Skeletal muscle cell (primary cell): ENCODE results near the gene ACACA.

Experiments used
- DNase-seq: peaks from one replicate; pipeline ENCODE4 v3.0.0-alpha.2; 2010; ENCODE audit warnings: low read depth
- H3K4me3 ChIP-seq: 2 replicates; pipeline ENCODE4 v1.5.1; 2011; ENCODE audit warnings: low read depth, mild to moderate bottlenecking, control low read depth, low read length, moderate library complexity

The ACACA gene

DNA sequence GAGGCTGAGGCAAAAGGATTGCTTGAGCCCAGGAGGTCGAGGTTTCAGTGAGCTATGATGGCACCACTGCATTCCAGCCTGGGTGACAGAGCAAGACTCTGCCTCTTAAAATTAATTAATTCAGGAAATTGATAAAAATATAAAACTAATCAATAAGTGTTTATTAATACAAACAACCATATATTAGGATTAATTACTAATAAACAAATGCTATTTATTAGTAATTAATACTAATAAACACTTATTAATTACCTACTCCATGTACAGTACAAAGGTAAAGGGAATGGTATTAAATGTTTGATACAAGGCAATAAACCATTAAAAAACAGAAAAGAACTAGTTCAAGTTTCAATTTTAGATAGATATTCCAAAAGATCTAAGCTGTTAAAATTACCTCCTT, 150.0 kb downstream of the ACACA start:
- H3K4me3 ChIP-seq: no peak overlapping the region
- no peak for DNase-seq

DNA sequence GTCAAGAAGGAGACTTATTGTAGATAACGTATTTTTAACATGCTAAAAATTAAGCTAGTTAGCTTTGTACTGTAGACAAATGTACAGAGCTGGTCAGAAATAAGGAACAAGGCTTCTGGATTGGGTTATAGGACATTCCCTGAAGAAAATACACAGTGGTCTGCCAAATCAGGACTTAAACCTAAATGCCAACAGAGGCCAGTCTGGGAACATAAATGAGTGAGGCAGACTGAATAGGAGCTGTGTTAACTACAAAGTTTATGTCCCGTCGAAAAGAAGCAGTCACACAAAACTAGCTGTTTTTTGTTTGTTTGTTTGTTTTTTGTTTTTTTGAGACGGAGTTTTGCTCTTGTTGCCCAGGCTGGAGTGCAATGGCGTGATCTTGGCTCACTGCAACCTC, 151.2 kb downstream of the ACACA start:
- H3K4me3 ChIP-seq: no peak overlapping the region
- DNase-seq: no peak

DNA sequence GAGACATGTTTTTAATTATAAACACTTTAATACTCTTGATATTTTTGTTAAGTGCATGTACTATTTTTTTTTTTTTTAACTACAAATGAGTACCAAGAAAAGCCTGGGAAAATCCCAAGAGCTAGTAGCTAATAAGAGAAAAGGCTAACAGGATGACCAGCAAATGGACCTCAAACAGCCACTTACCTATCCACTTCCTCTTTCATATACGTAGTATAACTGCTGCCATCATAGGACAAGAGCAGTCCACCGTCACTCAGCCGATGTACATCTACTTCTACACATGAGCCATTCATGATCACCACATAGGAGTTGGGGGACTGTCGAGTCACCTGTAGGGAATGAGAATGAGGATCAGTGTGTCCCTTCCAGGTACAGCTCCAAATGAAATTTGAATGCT, 158.8 kb downstream of the ACACA start:
- no peak overlapping the region for H3K4me3 ChIP-seq
- no peak for DNase-seq

DNA sequence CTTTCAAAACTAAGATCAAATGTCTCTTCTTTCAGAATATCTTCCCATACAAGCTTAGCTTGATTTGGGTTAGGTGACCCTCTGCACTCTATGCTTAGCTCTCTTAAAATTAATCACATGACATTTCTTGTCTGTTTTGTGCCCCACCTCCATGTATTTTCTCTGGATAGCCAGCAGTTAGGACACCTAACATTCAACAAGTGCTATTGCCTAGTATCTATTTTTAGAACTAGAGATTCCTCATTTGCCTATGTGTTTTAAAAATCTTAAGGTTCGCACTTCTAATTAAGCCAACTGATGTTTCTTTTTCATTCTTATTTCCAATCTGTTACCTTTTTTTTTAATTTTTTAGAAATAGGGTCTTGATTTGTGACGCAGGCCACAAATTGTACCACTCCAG, 160.6 kb downstream of the ACACA start:
- H3K4me3 ChIP-seq: no peak overlapping the region
- DNase-seq: no peak

DNA sequence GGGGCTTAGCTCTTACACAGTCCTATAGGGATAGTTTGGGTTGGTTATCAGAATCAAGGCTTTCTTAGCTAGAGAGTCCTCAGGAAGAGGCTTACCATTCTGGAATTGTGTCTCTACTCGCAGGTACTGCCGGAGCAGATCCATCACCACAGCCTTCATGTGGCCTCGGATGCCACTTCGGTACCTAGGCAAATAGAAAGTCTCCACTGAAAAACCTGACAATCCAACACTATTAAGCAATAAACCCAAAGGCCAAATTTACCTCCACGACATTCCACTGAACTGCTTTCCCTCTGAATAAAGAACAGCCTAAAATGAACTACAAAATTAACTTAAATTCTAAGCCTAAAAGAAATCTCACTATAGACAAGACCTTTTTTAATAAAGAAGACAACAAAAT, 166.3 kb downstream of the ACACA start:
- no peak for DNase-seq
- no peak overlapping the region for H3K4me3 ChIP-seq

DNA sequence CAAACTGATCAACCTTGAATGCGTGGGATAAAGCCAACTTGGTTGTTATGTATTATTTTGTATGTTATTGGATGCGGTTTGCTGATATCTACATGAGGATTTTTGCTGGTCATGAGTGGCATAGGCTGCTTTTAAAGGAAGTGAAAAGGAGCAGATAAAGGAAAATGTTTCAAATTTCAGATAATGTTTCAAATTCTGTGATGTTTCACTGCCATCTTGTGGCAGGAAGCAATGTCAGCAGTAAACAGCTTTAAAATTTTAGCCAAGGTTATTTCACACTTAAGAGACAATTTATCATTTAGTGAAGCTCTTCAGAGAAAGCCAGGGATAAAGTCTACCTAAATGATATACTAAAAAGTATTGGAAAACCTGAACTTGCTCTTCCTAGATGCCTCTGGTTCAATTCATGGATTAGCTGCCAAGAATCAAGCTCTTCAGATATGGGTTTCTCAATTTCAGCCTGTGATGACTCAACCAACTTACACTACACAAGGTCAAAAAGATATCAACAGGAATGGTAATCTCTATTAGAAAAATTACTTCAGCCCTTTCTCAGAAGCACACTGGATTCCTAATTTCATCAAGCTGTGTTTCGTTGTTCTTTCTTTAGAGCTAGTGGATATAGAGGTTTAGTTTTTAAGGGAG, 166.8 kb downstream of the ACACA start:
- DNase-seq: no peak
- H3K4me3 ChIP-seq: no peak overlapping the region

DNA sequence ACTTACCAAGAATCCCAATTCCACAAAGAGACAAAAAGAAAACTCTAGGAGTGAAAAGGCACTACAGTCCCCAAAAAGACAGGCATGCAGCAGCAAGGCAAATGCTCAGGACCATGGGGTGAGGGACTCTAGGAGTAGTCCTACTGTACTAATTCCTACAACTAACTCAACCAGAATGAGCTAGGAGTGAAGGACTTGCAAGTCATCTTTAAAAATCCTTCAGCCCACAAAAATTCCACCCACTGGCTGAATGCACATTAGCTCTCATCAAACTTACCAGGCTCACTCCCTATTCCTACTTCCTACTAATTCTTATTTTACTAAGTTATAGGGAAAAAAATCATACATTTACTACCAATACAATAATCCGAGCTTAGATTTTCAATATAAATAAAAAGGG, 172.5 kb downstream of the ACACA start:
- H3K4me3 ChIP-seq: no peak overlapping the region
- no peak for DNase-seq

DNA sequence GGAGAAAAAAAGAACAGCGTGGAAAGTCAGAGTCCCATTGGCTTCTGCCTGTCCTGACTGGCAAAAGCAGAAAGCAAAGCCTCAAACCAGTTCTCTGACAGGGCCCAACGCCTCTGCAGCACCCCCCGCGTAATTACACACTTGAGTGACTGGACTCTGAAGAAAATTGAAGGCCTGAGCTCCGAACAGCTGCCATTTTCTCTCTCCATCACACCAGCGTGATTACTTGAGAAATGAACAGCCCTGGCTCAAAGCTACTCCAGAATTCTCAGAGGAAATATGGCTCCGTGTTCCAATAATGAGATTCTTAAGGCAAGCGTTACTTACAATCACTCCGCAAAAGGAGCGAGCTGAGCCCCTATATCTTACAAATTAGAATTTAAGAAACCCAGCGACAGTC, 173.6 kb downstream of the ACACA start:
- DNase-seq: no peak
- no peak overlapping the region for H3K4me3 ChIP-seq

DNA sequence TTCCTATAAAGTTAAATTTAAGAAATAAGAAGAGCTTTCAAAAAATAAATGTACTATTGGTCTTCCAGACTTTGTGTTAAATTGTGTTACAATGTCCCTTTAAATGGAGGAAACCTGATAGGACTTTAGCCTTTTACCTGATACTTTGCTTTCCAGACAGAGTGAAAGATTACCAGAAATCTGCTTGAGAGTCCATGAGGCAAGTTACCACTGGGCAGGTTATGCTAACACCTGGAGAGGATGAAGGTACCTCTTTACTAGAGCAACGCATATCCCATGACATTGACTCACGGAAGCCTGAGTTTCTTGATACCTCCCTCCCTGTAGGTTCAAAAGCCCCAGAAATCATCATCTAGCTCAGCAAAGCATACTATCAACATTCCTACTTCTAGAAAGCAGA, 174.7 kb downstream of the ACACA start:
- H3K4me3 ChIP-seq: no peak overlapping the region
- no peak for DNase-seq

DNA sequence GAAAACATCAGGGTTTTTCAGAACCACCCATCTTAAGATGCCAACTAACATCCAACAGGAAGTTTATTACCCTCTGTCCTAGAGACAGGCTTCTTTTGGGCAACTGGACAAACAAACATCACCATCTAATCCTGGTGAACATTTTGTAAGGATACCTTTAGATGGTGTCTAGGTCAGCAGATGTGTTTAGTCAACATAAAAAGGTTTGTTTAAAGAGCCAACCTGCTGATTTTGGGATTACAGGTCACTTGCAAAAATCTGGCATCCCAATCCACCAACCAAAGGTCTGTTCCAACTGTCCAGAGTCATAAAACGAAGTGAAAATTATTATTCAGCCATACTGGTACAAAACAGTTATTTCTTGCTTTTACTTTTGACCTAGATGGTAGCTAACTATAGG, 176.0 kb downstream of the ACACA start:
- no peak for DNase-seq
- H3K4me3 ChIP-seq: no peak overlapping the region

DNA sequence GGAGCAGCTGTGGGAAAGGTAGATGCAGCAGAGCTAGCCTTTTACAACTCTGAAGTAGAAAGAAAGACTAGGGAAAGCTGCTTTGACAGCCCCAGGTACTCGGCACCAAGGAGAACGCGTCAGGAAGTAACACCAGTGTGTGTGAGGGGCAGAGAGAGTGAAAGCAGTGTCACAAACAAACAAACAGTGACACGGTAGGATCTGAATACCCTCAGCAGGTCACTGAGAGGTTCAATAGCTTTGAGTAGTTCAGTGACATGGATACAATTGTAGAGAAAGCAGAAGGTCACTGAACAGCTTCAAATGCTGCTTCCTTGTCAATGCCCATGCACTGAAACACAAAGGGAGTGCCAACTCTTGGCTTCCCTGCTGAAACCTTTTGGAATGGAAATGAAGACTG, 181.2 kb downstream of the ACACA start:
- DNase-seq: no peak

DNA sequence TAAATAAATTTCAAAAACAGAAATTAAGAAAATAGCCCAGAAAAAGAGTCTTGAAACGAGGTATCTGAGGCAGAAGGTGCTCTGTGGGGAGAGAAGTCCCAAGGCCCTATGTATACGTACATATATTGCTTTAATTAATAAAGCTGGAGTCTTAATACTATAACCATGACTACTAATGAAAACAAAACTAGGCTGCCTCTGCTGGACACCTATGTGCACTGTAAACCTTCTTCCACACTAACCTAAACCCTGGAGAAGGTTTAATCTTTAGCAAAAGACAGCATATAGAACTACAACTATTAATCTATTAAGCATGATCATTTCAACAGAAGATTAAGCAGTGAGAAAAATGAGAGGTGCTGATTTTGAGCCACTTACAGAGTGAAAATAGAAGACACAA, 184.8 kb downstream of the ACACA start:
- no peak for DNase-seq
- H3K4me3 ChIP-seq: no peak overlapping the region

More for the DNA sequence above, 181.2 kb downstream of the ACACA start:
- no peak overlapping the region for H3K4me3 ChIP-seq

DNA sequence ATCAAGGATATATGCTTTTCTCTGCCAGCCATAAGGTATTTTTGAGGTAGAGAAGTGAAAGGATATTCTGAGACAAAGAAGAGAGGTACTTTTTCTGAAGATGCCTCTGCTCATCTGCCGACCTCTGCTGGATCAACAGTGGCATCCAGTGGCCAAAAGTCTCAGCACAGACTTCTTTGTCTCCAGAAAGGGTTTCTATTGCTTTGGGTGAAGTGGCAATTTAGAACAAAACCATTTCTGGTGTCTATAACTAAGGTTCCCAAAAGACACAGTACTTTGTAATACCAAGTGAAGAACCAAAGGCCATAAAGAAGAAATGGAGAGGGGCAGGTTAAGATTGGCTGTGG, 186.1 kb downstream of the ACACA start:
- DNase-seq: no peak

DNA sequence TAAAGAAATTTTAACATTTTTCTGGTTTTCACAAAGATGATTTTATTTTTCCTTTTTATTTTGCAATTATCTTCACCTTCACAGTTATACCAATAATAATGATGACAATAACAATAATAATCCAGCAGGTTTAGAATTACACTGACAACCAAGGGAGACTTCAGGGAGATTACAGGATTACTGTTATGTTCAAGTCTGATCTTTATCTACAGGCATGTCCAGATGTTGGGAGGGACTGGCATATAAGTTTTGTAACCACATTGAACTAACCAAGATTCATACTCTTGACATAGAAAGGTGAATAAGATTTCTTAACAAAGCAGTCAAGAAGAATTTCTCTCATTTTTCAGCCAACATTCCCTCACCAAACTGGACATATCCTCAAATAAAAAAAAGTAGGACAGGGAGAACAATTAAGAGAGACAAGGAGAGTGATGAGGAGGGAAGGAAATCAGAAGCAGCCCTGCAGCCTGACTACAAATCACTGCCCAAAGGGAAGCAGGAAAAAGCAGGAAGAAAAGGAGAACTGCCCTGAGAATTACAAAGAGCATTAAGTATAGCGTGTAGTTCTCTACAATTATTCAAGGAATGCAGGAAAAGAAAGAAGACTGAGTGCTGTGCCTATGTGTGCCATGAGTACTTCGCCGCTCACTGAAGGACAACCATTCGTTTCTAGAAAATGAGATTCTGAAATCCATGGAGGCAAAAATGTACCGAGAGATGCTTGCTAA, 186.6 kb downstream of the ACACA start:
- H3K4me3 ChIP-seq: no peak overlapping the region
- DNase-seq: no peak

More for the DNA sequence above, 186.1 kb downstream of the ACACA start:
- H3K4me3 ChIP-seq: no peak overlapping the region

DNA sequence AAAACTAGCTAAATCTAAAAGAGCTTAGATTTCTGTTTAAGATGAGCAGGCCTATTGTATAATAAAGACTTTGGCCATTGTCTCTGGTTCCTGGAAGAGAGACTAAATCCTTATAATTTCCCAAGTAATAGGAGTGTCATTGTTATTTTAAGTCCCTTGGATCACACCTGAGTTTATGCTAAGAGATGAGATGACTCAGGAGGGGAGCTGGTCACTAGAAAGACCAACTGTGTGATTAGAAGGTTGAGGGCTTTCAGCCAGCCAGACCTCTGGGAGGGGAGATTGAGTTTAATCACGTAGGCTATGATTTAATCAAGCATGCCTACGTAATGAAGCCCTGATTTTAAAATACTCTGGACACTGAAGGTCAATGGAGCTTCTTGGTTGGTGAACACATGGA, 187.8 kb downstream of the ACACA start:
- no peak overlapping the region for H3K4me3 ChIP-seq
- DNase-seq: no peak

DNA sequence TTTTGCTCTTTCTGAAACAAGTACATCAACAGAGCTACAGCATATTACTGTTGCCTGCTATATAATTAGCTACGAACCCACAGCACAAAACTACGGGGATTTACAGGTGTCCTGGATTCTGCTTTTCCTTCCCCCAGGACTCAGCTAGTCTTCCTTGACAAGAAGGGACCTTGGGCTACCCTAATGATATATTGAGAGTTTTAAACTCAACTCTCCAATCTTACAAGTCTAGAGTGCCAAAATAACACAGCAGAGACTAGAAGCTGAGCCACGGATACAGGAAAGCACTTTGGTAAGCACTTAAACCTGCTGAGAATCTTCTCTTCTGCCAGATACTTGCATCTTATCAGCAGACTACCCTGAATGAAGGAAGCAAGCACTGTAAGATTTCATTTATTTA, 192.2 kb downstream of the ACACA start:
- no peak for DNase-seq
- H3K4me3 ChIP-seq: no peak overlapping the region

DNA sequence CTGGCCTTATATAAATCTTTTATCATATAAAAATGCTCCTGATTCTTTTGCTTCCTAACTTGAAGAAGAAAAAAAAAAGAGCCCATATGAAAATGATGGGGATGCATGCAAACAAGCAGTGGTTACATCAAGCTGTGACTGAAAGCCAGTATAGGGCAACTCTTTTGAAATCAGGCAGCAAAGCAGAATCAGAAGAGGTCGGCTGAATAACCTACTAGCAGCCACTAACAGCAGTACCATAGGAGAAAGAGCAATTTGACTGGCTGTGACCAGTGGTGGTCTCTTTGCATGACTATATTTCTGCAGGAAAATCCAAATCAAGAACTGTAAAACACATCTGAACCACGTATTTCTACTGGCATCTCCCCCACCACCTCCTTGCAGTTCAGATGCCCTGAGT, 192.7 kb downstream of the ACACA start:
- no peak overlapping the region for H3K4me3 ChIP-seq
- DNase-seq: no peak

DNA sequence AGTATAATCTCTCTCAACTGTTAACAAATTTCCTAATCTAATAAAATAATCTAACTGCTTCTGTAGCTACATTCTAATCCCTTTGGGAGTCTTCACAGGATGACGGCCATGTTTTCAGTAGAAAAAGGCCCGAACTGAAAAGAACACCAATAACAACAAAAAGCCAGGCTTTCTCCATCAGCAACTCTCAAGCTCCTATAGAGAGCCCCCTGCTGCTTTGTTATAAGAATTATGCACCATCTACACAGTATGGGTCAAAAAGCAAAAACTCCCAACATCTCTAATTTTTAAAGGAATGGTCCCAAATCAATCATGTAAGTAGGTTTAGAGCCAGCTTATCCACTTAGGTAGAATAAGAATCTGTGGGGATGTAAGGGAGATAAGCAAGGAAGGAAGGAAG, 194.5 kb downstream of the ACACA start:
- no peak for DNase-seq
- no peak overlapping the region for H3K4me3 ChIP-seq

DNA sequence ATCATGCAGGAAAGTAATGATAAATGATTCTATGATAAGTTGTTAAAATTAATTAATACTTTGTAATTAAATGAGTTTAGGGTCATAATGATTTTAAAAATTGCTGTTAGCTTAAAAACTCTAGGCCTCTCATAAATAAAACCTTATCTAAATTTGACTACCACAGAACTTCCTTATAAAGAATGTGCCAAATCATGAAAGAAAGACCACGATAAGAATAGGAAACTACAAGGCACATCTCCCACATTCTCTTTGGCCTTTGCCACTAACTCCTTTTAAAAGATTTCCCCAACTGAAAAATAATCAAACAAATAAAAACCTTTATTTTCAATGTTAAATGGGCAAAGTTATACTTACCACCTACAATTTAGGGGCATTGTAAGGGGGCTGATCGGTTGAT, 195.5 kb downstream of the ACACA start:
- no peak overlapping the region for H3K4me3 ChIP-seq
- no peak for DNase-seq

DNA sequence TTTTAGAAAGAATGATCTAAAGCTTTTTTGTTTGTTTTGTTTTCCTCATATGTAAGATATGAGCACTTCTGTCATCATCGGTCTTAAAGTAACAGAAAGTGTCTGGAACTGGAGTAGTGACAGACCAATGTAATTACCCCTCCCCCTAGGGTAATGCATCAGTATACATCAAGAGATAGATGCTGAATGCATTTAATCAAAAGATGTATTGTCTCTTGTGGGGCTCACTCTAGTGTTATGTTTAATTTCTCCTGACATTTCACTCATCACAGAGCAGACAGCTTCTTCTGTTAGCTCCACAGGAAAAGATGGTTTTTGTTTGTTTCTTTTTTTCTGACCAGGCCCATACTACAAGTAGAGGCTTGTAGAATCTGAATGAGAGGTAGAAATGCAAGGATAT, 199.5 kb downstream of the ACACA start:
- no peak overlapping the region for H3K4me3 ChIP-seq
- no peak for DNase-seq

DNA sequence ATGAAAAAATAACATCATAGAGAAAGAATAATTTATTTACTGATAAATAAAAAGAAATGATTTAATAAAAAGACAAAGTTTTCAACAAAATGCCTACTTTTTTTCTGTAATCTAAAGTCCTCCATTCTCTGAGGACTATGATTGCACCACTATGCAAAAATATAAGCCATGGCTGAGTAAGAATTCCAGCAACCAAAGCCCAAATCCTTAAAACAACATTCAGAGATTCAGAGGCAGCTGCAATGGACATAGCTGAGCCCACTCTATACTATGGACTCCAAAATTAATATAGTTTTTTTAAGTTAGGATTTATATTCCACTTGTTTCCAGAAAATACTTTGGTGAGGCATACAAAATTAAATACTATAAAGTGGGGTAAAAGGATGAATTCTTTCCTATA, 200.3 kb downstream of the ACACA start:
- DNase-seq: no peak
- H3K4me3 ChIP-seq: no peak overlapping the region

DNA sequence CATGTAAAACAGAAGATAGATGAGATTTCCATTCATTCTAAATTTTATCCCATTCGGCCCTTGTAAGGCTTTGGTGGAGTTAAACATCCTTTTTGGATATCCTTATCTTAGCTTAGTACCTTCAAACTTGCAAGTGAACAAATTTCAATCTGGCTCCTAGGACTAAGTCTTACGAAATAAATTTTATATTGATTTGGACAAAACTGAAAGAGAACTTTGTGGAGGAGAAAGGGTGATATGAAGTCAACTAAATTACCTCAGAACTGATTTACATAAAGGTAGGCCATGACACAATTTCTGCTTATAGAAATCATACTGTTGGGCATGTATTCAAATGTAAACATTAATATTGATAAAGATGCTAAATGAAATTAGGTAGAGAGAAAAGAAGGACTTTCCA, 206.1 kb downstream of the ACACA start:
- no peak overlapping the region for H3K4me3 ChIP-seq
- no peak for DNase-seq
